Measurements from ENCODE around the gene TIMM8A.
A peak's percentile ranks its signal among the peaks of the same experiment; 100 is the strongest.

The TIMM8A gene, protein sequence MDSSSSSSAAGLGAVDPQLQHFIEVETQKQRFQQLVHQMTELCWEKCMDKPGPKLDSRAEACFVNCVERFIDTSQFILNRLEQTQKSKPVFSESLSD

DNA sequence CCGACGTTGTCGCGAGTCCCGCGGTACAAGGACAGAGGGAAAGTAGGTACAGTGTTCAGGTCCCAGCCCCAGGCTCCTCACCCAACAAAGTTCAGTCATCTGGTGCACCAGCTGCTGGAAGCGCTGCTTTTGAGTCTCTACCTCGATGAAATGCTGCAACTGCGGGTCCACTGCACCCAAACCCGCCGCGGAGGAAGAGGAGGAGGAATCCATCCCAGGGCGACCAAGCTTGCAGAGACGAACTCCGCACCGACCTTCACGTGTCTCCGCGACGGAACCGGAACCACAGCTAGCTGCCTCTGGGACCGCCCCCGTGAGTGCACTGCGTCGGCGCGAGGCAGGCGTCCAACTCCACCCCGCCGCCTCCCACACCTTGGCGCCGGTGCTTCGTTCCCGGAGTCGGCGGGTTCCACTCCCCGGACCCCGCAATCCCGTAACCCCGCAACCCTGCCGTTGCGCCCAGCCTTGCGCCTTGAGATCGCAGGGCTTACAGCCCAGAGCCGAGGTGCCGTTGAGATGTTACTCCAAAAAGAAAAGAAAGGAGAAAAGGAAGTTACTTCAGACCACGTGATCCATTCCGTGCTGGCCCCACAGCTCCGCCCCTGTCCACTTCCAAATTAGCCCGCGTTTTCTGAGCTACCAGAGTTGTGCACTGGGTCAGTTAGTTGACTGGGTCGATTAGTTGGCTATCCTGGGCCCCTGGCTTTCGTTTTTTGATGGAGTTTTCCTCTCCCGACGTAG lies at the start of gene TIMM8A:
TIMM8A (minus strand) TSS at position 291 of the 741 bp plus-strand sequence; CDS start at position 213, 78 bp downstream.
- peak; percentile 86 for DNase-seq (ENCODE audit: low read depth)
- H3K4me3 ChIP-seq (ENCODE audit: low read depth, low read length), result peak within 1 kb of the TSS; percentile 86
- TF ChIP-seq, protein P1, sequence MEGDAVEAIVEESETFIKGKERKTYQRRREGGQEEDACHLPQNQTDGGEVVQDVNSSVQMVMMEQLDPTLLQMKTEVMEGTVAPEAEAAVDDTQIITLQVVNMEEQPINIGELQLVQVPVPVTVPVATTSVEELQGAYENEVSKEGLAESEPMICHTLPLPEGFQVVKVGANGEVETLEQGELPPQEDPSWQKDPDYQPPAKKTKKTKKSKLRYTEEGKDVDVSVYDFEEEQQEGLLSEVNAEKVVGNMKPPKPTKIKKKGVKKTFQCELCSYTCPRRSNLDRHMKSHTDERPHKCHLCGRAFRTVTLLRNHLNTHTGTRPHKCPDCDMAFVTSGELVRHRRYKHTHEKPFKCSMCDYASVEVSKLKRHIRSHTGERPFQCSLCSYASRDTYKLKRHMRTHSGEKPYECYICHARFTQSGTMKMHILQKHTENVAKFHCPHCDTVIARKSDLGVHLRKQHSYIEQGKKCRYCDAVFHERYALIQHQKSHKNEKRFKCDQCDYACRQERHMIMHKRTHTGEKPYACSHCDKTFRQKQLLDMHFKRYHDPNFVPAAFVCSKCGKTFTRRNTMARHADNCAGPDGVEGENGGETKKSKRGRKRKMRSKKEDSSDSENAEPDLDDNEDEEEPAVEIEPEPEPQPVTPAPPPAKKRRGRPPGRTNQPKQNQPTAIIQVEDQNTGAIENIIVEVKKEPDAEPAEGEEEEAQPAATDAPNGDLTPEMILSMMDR (IDR thresholded peaks at IDR 0.05; ENCODE audit: insufficient read depth, low read depth, low read length, missing control alignments), result no peak

DNA sequence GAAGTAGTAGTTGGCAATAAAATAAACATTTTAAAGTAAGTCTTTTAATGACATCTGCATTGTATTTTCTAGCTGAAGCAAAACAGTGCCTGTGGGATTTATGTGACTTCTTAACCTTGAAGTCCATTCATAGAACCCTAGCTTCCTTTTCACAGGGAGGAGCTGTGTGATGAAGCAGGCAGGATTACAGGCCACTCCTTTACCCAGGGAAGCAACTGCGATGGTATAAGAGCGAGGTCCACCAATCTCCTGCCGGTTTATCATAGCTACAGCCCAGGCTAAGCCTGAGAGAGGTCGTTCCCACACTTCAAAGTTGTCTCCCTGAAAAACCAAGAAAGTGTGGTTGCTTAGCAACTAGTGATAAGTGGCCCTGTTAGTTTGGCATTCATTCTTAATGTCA lies 49.2 kb upstream of the TIMM8A start:
- TF ChIP-seq, protein P1 (IDR thresholded peaks at IDR 0.05; ENCODE audit: insufficient read depth, low read depth, low read length, missing control alignments), result no peak
- DNase-seq (ENCODE audit: low read depth), result no peak
- H3K4me3 ChIP-seq (ENCODE audit: low read depth, low read length), result no peak overlapping the region

DNA sequence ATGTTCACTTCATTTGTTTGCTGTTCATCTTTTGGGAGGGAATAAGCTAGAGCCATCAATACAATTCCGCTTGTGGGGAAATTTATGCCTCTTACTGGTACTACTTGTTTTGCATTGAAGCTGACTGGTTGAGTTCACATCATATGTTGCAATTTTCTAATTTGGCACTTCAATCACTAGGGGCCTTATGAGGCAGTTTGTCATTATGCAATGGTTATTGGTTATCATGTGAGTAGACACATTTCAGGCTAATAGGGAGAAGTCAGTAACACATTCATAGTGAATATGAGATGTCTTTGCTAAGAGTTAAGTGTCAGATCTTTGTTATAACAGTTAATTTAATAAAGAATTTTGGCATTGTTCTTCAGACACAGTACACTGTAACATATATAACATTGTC lies 47.2 kb upstream of the TIMM8A start:
- no peak overlapping the region for H3K4me3 ChIP-seq (ENCODE audit: low read depth, low read length)
- TF ChIP-seq, protein P1 (IDR thresholded peaks at IDR 0.05; ENCODE audit: insufficient read depth, low read depth, low read length, missing control alignments), result no peak
- no peak for DNase-seq (ENCODE audit: low read depth)

DNA sequence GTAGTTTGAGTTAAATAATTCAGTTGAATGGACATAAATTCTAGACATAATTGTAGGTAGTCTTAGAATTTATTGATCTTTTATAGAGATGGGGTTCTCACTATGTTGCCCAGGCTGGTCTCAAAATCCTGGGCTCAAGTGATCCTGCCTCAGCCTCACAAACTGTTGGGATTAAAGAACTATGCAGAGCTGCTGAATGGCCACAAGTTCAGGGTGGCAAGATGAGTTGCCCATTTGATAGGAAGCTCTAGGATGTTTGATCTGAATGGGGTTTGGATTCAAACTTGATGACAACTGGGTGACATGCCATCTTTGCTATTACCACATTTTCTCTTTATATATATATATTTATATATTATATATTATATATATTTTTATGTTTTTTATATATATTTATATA lies 45.8 kb upstream of the TIMM8A start:
- DNase-seq (ENCODE audit: low read depth), result no peak
- no peak overlapping the region for H3K4me3 ChIP-seq (ENCODE audit: low read depth, low read length)
- TF ChIP-seq, protein P1 (IDR thresholded peaks at IDR 0.05; ENCODE audit: insufficient read depth, low read depth, low read length, missing control alignments), result no peak

DNA sequence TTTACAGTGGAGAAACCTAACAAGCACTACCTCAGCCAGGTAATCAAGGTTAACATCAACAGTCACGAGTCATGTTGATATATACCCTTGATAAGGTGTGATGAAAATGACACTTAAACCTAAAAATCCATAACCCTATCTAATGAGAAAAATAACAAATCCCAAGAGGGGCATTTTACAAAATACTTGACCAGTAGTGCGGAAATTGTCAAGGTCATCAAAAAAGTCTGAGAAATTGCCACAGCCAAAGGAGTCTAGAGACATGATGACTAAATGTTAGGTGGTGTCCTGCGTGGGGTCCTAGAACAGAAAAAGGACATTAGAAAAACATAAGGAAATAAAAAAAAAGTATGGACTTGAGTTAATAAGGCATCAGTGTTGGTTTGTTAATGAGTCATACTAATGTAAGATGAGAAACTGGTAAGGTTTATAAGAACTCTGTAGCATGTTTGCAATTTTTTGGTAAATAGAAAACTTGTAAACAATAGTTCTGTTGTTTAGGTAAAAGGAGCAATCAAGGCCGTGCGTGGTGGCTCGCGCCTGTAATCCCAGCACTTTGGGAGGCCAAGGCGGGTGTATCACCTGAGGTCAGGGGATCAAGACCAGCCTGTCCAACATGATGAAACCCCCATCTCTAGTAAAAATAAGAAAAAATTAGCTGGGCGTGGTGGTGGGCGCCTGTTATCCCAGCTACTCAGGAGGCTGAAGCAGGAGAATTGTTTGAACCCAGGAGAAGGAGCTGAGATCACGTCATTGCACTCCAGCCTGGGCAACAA lies 45.2 kb upstream of the TIMM8A start:
- no peak for DNase-seq (ENCODE audit: low read depth)
- peak overlapping the region; percentile 88; the same call in 1 of the 2 replicates for H3K4me3 ChIP-seq (ENCODE audit: low read depth, low read length)
- TF ChIP-seq, protein P1 (IDR thresholded peaks at IDR 0.05; ENCODE audit: insufficient read depth, low read depth, low read length, missing control alignments), result no peak

DNA sequence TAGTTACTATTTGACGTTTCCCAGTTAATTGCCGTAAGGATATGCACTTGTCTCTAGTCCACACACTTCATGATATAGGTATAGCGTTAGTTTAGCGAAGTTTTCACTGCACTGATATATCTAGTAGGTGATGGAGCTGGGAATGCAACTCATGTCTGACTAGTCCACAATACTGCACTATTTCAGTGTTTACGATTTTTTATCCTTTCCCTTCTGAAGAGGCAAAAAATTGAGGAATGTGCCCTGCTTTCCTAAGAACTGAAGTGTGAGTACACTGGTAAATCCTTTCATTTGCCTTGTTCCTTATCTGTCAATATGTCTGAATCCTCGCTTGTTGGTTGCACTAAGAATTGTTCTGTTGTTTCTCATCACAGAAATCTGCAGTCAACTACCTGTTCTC lies 43.3 kb upstream of the TIMM8A start:
- no peak for DNase-seq (ENCODE audit: low read depth)
- H3K4me3 ChIP-seq (ENCODE audit: low read depth, low read length), result peak overlapping the region; percentile 88
- TF ChIP-seq, protein P1 (IDR thresholded peaks at IDR 0.05; ENCODE audit: insufficient read depth, low read depth, low read length, missing control alignments), result no peak
